ENCODE results near the gene UQCRC2.
"Not testable (repeated sequence)": the region's sequence is repeated elsewhere in the genome, so short reads cannot be mapped to it uniquely, and the experiment has no call there.

The UQCRC2 gene

DNA sequence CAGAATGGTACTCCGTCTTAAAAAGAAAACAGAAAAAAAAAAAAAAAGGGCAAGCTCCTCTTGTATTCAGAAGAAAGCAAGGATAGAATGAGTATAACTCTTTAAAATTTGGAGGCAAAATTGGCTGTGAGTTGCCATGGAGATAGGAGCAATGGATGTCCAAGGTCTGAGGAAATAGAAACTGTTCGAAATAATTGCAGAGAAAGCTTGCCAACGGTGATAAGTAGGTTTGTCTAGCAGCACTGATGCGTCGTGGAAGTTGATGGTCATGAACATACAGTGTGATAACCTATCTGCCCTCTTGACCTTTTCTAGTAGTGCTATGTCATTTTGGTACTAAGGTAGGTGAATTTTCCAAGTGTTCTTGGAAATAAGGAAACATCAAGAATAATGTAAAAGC lies 57.7 kb downstream of the UQCRC2 start:
- DNase-seq (ENCODE audit: low read depth), result no peak

DNA sequence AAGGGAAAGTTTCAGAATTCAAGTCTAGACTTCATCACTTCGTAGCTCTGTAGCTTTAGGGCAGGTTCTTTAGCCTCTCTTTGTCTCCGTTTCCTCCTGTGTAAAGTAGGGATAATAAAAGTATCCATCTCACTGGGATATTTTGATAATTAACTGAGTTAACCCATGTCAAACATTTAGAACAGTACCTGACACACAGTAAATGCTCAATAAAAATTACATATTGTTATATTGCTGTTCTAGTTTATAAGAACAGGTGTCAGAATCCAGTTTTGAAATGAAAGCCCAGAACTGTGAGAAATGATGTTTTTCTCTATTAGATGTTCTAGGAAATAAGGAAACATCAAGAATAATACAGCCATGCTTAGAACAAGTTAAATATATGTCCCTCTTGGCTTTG lies 59.1 kb downstream of the UQCRC2 start:
- DNase-seq (ENCODE audit: low read depth), result no peak

DNA sequence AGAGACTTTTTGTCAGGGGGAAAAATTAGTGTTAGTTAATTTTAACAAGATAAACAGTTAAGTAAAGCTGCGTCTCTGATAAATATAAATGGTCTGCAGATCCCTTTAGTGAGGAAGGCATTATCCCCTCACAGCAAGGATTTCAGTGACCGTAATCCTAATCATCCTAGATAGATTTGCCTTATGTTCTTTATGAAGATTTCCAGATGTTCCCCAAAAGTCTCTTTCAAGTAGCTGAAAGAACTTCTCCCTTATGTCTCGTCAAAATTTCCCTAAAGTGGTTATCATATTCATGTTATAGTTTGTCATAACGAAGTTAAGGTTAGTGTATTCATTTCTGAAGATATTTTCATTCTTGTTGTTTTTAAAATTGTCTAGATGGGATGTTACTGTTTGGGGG lies 60.3 kb downstream of the UQCRC2 start:
- no peak for DNase-seq (ENCODE audit: low read depth)

DNA sequence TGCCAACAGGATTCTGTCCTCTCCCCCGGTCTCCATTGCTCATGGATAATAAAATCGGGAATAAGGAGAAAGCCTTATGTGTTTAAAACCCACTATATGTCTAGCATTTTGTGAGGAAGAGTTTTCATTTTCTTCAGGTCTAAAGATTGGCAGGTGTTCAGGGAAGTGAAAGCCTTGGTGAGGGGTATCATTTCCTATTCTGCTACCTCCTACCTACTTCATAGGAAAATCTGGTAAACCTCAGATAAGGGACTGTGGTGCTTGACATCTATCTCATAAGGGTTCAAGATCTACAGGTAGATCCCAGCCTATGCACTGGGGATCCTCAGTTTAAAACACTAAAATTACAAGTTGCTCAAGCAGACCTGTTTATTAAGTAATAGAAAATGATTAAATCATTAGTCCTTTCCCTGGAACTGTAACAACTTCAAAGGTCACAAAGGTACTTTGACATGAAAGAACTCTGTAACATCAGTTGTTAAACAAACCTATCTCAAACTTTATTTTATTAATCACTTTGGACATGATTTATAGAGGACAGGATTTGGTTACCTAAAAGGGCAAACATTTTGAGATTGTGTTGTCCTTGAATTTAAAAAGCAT lies 61.2 kb downstream of the UQCRC2 start:
- no peak for DNase-seq (ENCODE audit: low read depth)

DNA sequence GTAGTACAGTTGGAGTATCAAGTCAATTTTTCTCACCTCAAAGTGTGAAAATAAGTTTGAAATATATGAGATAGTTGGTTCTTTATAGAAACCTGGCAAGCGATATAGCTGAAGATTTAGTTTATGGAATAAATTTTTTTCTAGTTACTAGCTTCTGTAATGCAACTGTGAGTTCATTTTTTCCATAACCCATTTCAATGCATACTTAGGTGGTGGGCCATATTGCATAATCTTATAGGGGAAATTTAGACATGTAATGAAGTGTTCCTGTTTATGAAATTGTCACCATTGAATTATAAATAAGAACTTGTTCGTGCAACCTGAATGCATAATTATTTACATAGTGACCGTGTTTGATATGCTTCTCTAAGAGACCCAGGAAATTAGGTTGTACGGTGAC lies 63.8 kb downstream of the UQCRC2 start:
- no peak for DNase-seq (ENCODE audit: low read depth)

DNA sequence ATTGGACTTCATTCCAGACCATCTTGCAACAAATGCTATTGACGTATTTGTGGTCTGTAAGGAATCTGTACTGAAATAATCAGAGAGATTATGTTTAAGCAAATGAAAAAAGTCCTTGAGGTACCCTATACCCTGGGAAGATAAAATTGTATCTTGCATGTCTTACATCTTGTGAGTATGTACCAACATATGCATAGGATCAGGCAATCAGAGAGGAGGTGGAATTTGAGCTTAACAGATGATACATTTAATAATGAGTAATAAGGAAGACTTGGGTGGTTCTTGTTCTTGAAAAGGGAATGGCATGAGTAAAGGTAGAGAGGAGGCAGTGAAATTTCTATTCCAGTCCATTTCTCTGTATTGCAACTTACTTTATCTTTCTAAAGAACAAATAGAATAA lies 65.4 kb downstream of the UQCRC2 start:
- DNase-seq (ENCODE audit: low read depth), result no peak

DNA sequence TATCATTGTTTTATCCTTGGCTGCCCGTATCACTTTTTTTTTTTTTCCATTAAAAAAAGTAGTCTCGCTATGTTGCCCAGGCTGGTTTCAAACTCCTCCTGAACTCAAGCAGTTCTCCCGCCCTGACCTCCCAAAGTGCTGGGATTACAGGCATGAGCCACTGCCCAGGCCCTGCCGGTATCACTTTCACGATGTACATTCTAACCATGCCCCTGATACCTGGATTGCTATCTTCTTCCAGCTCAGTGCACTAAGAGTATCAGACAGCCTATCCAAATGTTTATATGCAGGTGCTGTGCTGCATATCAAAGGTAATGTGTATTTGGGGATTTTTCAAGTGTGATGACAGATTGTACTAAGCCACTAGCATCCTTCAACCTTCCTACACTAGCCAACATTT lies 69.0 kb downstream of the UQCRC2 start:
- DNase-seq (ENCODE audit: low read depth), result no peak

DNA sequence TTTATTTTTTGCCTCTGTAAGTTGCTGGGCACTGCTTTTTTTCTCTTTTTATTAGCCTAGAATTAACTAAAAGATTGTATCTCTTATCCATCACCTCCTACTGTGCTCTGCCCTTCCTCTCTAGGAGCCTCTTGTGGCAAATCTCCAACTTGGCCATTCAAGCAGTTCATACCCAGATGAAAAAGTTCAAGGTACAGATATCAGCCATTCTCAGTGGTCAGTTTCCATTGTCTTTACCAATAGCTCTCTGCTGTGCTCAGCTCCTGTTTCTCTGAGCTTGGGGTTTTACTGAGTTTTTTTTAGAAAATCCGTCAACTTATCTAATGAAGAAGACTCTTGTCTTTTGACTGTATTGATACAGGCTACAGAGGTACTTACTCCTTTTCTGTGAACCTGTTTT lies 70.3 kb downstream of the UQCRC2 start:
- no peak for DNase-seq (ENCODE audit: low read depth)

DNA sequence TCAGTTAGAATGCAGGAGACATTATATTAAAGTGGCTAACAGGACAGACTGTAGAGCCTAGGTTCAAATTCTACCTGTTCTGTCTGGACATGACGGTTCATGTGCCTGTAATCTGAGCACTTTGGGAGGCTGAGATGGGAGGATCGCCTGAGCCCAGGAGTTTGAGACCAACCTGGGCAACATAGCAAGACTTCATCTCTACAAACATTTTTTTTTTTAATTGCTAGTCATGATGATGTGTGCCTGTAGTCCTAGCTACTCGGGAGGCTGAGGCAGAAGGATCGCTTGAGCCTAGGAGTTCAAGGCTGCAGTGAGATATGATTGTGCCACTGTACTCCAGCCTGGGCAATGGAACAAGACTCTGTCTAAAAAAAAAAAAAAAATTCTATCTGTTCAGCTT lies 71.6 kb downstream of the UQCRC2 start:
- DNase-seq (ENCODE audit: low read depth), result not testable (repeated sequence)

DNA sequence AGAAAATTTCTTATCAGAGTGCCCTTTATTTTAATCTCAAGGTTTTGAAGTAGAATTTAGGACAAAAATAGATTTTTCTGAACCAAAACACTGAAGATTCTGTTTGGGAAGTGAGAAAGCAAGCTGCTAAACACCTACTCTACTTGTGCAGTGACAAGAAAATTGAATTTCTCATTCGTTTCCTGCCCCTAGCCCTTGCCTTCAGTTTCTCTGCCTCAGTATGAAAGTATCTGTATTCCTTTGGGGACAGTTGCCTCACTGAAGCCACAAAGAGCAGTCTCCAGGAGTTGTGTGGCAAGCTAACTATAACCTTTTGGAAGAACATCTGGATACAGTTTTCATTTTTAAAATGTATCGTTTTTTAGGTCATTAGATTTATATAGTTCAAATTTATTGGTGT lies 74.5 kb downstream of the UQCRC2 start:
- no peak for DNase-seq (ENCODE audit: low read depth)

DNA sequence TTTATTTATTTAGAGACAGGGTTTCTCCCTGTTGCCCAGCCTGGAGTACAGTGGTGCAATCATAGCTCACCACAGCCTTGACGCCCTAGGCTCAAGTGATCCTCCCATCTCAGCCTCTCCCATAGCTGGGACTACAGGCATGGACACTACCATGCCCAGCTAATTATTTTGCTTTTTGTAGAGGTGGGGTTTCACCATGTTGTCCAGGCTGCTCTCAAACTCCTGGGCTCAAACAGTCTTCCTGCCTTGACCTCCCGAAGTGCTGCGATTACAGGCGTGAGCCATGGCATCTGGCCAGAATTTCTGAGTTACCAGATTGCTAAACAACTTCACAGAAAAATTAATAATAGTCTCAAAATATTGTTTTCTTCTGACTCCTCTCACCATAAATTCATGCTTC lies 76.5 kb downstream of the UQCRC2 start:
- no peak for DNase-seq (ENCODE audit: low read depth)

DNA sequence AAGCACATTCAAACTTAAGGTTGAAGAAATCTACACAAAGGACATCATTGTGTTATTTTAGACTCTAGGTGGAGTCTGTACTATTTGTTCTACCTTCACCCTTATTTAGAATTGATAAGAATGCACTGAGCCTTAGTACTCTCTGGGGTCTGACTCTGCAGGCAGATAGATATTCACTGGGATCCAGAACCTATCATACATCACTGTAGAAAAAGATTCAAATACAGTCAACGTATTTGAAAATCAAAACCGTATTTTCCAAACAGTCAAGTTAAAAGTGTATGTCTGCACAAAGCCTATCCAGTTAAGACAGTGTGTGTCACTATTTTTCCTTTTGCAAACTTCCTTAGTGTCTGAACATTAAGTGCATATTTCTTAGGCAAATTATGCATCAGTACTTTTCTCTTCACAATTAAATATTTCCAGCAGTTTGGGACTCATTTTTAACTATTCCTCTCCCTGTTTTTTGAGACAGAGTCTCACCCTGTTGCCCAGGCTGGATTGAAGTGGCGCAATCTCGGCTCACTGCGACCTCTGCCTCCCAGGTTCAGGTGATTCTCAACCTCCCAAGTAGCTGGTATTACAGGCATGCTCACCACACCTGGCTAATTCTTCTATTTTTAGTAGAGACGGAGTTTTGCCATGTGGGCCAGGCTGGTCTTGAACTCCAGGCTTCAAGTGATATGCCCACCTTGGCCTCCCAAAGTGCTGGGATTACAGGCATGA lies 77.1 kb downstream of the UQCRC2 start:
- no peak for DNase-seq (ENCODE audit: low read depth)

DNA sequence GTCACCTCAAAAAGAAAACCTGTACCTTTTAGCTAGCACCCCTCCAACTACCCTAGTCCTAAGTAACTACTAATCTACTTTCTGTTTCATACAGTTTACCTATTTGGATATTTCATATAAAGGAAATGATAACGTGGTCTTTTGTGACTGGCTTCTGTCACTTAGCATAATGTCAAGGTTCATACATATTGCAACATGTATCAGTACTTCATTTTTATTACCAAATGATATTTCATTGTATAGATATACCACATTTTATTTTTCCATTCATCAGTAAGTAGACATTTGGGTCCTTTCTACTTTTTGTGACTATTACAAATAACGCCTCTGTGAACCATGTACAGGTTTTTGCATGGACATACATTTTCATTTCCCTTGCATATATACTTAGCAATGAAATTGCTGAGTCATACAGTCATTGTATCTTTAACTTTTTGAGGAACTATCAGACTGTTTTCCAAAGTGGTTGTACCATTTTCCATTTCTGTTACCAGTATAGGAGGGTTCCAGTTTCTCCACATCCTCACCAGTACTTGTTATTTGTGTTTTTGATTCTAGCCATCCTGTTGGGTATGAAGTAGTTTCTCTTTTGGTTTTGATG lies 78.4 kb downstream of the UQCRC2 start:
- DNase-seq (ENCODE audit: low read depth), result no peak
